Esophagus muscularis mucosa (tissue), 4 donors: ENCODE results near the gene HAPLN1. TPM values are rescaled to one million over a fixed set of nuclear protein-coding genes. Genes with fewer than 3 reads are reported as not detected.

Experiments
- DNase-seq: peaks from one replicate; pipeline ENCODE4 v3.0.0-alpha.2; 2017; ENCODE audit errors: extremely low spot score
- H3K27ac ChIP-seq, 4 donors: fragments of 200-600 bp; sonication (generic); replicated peaks in 1 of 4; 1 replicate in 3 of 4; 2 replicates in 1 of 4; pipeline ENCODE4 v1.5.1; 2016 to 2019; ENCODE audit warnings: mild to moderate bottlenecking in 1 of 4
- H3K27me3 ChIP-seq, 4 donors: fragments of 200-600 bp; sonication (generic); one replicate each; pipeline versions ENCODE4 v1.5.1 to v1.6.0; 2016 to 2019
- H3K36me3 ChIP-seq, 4 donors: fragments of 200-600 bp; sonication (generic); one replicate each; pipeline ENCODE4 v1.5.1; 2016 to 2019
- H3K4me1 ChIP-seq, 4 donors: fragments of 200-600 bp; sonication (generic); one replicate each; pipeline ENCODE4 v1.5.1; 2016 to 2019
- H3K4me3 ChIP-seq, 4 donors: fragments of 200-600 bp; sonication (generic); 1 replicate in 2 of 4; 2 replicates in 2 of 4; pipeline ENCODE4 v1.5.1; 2016 to 2019; ENCODE audit warnings: mild to moderate bottlenecking in 4 of 4, moderate library complexity in 1 of 4
- H3K9me3 ChIP-seq, 4 donors: fragments of 200-600 bp; sonication (generic); 1 replicate in 3 of 4; 2 replicates in 1 of 4; pipeline ENCODE4 v1.5.1; 2016 to 2019
- CTCF ChIP-seq, 3 experiments: fragments of 200-600 bp in 2 of 3; fragments of 450-650 bp in 1 of 3; sonication (generic) in 2 of 3; IDR thresholded peaks; one replicate each; pipeline ENCODE4 v1.5.1; 2017 to 2019; ENCODE audit warnings: antibody characterized with exemption in 3 of 3, mild to moderate bottlenecking in 2 of 3, moderate library complexity in 1 of 3
- EP300 ChIP-seq: sonication (generic); formaldehyde crosslinking; IDR thresholded peaks from one replicate; pipeline ENCODE4 v1.6.1; 2017; ENCODE audit warnings: antibody characterized with exemption
- POLR2A ChIP-seq: fragments of 450-650 bp; IDR thresholded peaks from one replicate; pipeline ENCODE4 v1.6.1; 2017; ENCODE audit warnings: antibody characterized with exemption, moderate library complexity, mild to moderate bottlenecking, low read depth
- POLR2AphosphoS5 ChIP-seq, 2 donors: sonication (generic); formaldehyde crosslinking; IDR thresholded peaks; one replicate each; pipeline ENCODE4 v1.6.1; 2017; ENCODE audit warnings: antibody characterized with exemption in 2 of 2
- WGBS: methylation state at CpG from one replicate; pipeline ENCODE4 v1.1.5; 2018; 5-methylcytosine and 5-hydroxymethylcytosine counted together
- intact Hi-C: fragments of 100-400 bp; cut with DNase I; formaldehyde crosslinking; loops from one replicate; pipeline ENCODE4 v1.15.1; 2023
- total RNA-seq, 4 donors: library from RNA; depleted of rRNA; stranded (reverse); fragments of >200 nt; gene quantifications; one replicate each; pipeline versions ENCODE4 v1.1.0 to v1.2.1, GENCODE V29; 2016

Gene HAPLN1
- 1 to 10 TPM in 1 of 4 donors, under 1 TPM in 3; 0.34 to 2.0 (median 0.40) TPM for total RNA-seq

DNA sequence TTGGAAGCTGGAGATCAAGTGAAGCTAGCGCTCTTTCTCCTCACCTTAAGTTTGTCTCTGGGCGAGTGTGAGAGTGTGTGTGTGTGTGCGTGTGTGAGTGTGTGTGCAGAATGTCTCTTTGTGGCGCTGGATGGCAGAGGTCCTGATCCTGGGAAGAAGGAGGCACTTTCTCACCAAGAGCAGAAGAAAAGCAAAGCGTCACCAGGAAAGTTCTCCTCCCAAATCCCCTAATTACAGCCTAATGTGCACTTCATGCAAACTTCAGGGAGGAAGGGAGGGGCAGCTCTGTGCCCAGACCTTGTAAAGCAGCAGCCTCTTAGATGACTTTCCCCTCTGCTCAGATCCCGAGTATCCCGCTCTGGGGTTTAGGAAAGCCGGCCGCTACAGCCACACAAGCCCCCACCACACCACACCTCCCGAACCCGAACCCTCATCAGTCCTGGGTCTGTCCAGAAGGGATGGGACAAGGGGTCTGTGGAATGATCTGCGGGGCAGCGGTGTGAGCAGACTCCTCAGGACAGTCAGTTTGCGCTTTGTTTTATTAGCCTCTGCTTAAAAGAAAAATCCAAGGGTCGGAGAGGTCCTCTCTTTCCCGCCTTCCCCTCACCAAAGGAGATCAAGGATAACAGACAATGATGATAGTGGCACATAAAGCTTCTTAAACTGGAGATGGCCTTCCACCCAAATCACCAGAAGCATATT is at the start of gene HAPLN1:
HAPLN1 (minus strand) TSS at position 20 of the 702 bp plus-strand sequence. CDS start 47,332 bp downstream, outside the sequence.
- Histone ChIP-seq H3K9me3 (no peaks in the 10 kb centered on the region), H3K27ac (peak within 1 kb of the TSS in 1 of 4 donors; percentile 12), H3K4me1 (peaks cover 0 to 20% (median 16%) of the 10 kb centered on the region in 4 donors), H3K4me3 (peak within 1 kb of the TSS; percentile 56 to 62 (median 62)), H3K27me3 (peaks cover 0 to 23% (median 0%) of the 10 kb centered on the region in 4 donors), H3K36me3 (no peaks in the 10 kb centered on the region)
- DNase-seq = no peak
- 49% methylated on average over 16 of the region's 16 CpGs for WGBS
- TF ChIP-seq EP300 = no peak
- no peak for TF ChIP-seq POLR2AphosphoS5 (IDR thresholded peaks at IDR 0.05)
- TF ChIP-seq POLR2A = no peak
- no peak for TF ChIP-seq CTCF (IDR thresholded peaks at IDR 0.05)
- intact Hi-C loops = no loop called here

GRCh38 chr5:83767409-83767992 is 46.8 kb upstream of the HAPLN1 start:
- TF ChIP-seq POLR2A (no peak), POLR2AphosphoS5 (IDR thresholded peaks at IDR 0.05) (no peak), CTCF (IDR thresholded peaks at IDR 0.05) (no peak), EP300 (no peak)
- intact Hi-C loops = no loop called here
- DNase-seq = no peak
- peaks cover 0 to 6% (median 0%) of the 10 kb centered on the region in 4 donors for H3K4me1 ChIP-seq
- 68% methylated on average over 3 of the region's 3 CpGs for WGBS
- peaks cover 0 to 5% (median 0%) of the 10 kb centered on the region in 4 donors for H3K9me3 ChIP-seq
- no peaks in the 10 kb centered on the region for H3K36me3 ChIP-seq
- H3K27ac ChIP-seq = no peak overlapping the region
- H3K27me3 ChIP-seq = no peaks in the 10 kb centered on the region
- H3K4me3 ChIP-seq = no peak overlapping the region

- H3K4me3 ChIP-seq = no peak overlapping the region
- WGBS = 91% methylated on average over 1 of the region's 1 CpG
- intact Hi-C loops = no loop called here
- no peaks in the 10 kb centered on the region for H3K27me3 ChIP-seq
- H3K4me1 ChIP-seq = peaks cover 0 to 6% (median 0%) of the 10 kb centered on the region in 4 donors
- H3K9me3 ChIP-seq = peaks cover 0 to 5% (median 0%) of the 10 kb centered on the region in 4 donors
- TF ChIP-seq POLR2A (no peak), EP300 (no peak), POLR2AphosphoS5 (IDR thresholded peaks at IDR 0.05) (no peak), CTCF (IDR thresholded peaks at IDR 0.05) (no peak)
- no peak for DNase-seq
- no peaks in the 10 kb centered on the region for H3K36me3 ChIP-seq
- no peak overlapping the region for H3K27ac ChIP-seq
Measured at GRCh38 chr5:83764101-83764500, 43.4 kb upstream of the HAPLN1 start.

- Histone ChIP-seq H3K9me3 (no peaks in the 10 kb centered on the region), H3K27me3 (no peaks in the 10 kb centered on the region), H3K4me3 (no peak overlapping the region), H3K36me3 (no peaks in the 10 kb centered on the region), H3K4me1 (peaks cover 0 to 6% (median 0%) of the 10 kb centered on the region in 4 donors), H3K27ac (no peak overlapping the region)
- intact Hi-C loops = no loop called here
- no peak for DNase-seq
- TF ChIP-seq CTCF (IDR thresholded peaks at IDR 0.05) (no peak), POLR2AphosphoS5 (IDR thresholded peaks at IDR 0.05) (no peak), POLR2A (no peak), EP300 (no peak)
- 79% methylated on average over 4 of the region's 4 CpGs for WGBS
Measured at GRCh38 chr5:83760579-83760978, 39.9 kb upstream of the HAPLN1 start.
